Measurements from ENCODE around the gene OR52E6. TPM values are rescaled to one million over a fixed set of nuclear protein-coding genes. Genes with fewer than 3 reads are reported as not detected.

Gene OR52E6
- total and polyA plus RNA-seq, 2 experiments from 2014 or later, result not detected

GRCh38 chr11:5847711-5848110 is 6.0 kb upstream of the OR52E6 start:
- H3K4me1 ChIP-seq (ENCODE audit: insufficient read depth), result no peaks in the 10 kb centered on the region
- DNase-seq (ENCODE audit: low spot score), result no peak

More at GRCh38 chr11:5847711-5848110, 6.0 kb upstream of the OR52E6 start:
- Mint-ChIP-seq H3K27ac (no peak overlapping the region), H3K36me3 (ENCODE audit: low read depth) (no peaks in the 10 kb centered on the region), H3K27me3 (ENCODE audit: insufficient read depth, low read depth, poor library complexity) (no peaks in the 10 kb centered on the region), H3K9me3 (peaks cover 3% of the 10 kb centered on the region; the same call in 1 of the 3 replicates), H3K4me1 (no peaks in the 10 kb centered on the region), H3K4me3 (no peak overlapping the region)
- no peaks in the 10 kb centered on the region for H3K27me3 ChIP-seq (ENCODE audit: insufficient read depth)
- no peak overlapping the region for H3K27ac ChIP-seq (ENCODE audit: low read depth)
- H3K9me2 ChIP-seq (ENCODE audit: insufficient read depth), result 0 out of 2 replicates have a peak, but pooled peaks cover 2% of the 10 kb centered on the region
- H3K36me3 ChIP-seq (ENCODE audit: insufficient read depth), result no peaks in the 10 kb centered on the region
- H3F3A ChIP-seq (replicated peaks; ENCODE audit: low read depth), result no peaks in the 10 kb centered on the region
- no peaks in the 10 kb centered on the region for H4K20me1 ChIP-seq (replicated peaks; ENCODE audit: insufficient read depth)
- H3K79me2 ChIP-seq (replicated peaks; ENCODE audit: insufficient read depth), result no peaks in the 10 kb centered on the region
- ATAC-seq, result no peak
- H3K4me3 ChIP-seq, result no peak overlapping the region
- no peak overlapping the region for H3K4me2 ChIP-seq
- TF ChIP-seq CREB1 (CRISPR knock-in tag; IDR thresholded peaks at IDR 0.05; ENCODE audit: low read depth), result no peak
- no peak for TF ChIP-seq EZH2 (IDR thresholded peaks at IDR 0.05; ENCODE audit: low read depth, unreplicated experiment)
- no peak for TF ChIP-seq NANOG (IDR thresholded peaks at IDR 0.05; ENCODE audit: borderline replicate concordance)
- no peak for TF ChIP-seq REST (IDR thresholded peaks at IDR 0.05; ENCODE audit: unreplicated experiment)
- TF ChIP-seq JUNB (IDR thresholded peaks at IDR 0.05; ENCODE audit: unreplicated experiment), result no peak
- TF ChIP-seq, protein P1, sequence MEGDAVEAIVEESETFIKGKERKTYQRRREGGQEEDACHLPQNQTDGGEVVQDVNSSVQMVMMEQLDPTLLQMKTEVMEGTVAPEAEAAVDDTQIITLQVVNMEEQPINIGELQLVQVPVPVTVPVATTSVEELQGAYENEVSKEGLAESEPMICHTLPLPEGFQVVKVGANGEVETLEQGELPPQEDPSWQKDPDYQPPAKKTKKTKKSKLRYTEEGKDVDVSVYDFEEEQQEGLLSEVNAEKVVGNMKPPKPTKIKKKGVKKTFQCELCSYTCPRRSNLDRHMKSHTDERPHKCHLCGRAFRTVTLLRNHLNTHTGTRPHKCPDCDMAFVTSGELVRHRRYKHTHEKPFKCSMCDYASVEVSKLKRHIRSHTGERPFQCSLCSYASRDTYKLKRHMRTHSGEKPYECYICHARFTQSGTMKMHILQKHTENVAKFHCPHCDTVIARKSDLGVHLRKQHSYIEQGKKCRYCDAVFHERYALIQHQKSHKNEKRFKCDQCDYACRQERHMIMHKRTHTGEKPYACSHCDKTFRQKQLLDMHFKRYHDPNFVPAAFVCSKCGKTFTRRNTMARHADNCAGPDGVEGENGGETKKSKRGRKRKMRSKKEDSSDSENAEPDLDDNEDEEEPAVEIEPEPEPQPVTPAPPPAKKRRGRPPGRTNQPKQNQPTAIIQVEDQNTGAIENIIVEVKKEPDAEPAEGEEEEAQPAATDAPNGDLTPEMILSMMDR (conservative IDR thresholded peaks at IDR 0.05; ENCODE audit: low read depth in 2 of 2), result no peak
- no peak for TF ChIP-seq ZNF331 (CRISPR knock-in tag; IDR thresholded peaks at IDR 0.05; ENCODE audit: low read depth)
- TF ChIP-seq, protein P2, sequence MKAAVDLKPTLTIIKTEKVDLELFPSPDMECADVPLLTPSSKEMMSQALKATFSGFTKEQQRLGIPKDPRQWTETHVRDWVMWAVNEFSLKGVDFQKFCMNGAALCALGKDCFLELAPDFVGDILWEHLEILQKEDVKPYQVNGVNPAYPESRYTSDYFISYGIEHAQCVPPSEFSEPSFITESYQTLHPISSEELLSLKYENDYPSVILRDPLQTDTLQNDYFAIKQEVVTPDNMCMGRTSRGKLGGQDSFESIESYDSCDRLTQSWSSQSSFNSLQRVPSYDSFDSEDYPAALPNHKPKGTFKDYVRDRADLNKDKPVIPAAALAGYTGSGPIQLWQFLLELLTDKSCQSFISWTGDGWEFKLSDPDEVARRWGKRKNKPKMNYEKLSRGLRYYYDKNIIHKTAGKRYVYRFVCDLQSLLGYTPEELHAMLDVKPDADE (IDR thresholded peaks at IDR 0.05), result no peak
- no peak for TF ChIP-seq EZH2phosphoT487 (IDR thresholded peaks at IDR 0.05; ENCODE audit: unreplicated experiment)
- no peak for TF ChIP-seq STAT1 (IDR thresholded peaks at IDR 0.05; ENCODE audit: unreplicated experiment)
- TF ChIP-seq, protein P3, sequence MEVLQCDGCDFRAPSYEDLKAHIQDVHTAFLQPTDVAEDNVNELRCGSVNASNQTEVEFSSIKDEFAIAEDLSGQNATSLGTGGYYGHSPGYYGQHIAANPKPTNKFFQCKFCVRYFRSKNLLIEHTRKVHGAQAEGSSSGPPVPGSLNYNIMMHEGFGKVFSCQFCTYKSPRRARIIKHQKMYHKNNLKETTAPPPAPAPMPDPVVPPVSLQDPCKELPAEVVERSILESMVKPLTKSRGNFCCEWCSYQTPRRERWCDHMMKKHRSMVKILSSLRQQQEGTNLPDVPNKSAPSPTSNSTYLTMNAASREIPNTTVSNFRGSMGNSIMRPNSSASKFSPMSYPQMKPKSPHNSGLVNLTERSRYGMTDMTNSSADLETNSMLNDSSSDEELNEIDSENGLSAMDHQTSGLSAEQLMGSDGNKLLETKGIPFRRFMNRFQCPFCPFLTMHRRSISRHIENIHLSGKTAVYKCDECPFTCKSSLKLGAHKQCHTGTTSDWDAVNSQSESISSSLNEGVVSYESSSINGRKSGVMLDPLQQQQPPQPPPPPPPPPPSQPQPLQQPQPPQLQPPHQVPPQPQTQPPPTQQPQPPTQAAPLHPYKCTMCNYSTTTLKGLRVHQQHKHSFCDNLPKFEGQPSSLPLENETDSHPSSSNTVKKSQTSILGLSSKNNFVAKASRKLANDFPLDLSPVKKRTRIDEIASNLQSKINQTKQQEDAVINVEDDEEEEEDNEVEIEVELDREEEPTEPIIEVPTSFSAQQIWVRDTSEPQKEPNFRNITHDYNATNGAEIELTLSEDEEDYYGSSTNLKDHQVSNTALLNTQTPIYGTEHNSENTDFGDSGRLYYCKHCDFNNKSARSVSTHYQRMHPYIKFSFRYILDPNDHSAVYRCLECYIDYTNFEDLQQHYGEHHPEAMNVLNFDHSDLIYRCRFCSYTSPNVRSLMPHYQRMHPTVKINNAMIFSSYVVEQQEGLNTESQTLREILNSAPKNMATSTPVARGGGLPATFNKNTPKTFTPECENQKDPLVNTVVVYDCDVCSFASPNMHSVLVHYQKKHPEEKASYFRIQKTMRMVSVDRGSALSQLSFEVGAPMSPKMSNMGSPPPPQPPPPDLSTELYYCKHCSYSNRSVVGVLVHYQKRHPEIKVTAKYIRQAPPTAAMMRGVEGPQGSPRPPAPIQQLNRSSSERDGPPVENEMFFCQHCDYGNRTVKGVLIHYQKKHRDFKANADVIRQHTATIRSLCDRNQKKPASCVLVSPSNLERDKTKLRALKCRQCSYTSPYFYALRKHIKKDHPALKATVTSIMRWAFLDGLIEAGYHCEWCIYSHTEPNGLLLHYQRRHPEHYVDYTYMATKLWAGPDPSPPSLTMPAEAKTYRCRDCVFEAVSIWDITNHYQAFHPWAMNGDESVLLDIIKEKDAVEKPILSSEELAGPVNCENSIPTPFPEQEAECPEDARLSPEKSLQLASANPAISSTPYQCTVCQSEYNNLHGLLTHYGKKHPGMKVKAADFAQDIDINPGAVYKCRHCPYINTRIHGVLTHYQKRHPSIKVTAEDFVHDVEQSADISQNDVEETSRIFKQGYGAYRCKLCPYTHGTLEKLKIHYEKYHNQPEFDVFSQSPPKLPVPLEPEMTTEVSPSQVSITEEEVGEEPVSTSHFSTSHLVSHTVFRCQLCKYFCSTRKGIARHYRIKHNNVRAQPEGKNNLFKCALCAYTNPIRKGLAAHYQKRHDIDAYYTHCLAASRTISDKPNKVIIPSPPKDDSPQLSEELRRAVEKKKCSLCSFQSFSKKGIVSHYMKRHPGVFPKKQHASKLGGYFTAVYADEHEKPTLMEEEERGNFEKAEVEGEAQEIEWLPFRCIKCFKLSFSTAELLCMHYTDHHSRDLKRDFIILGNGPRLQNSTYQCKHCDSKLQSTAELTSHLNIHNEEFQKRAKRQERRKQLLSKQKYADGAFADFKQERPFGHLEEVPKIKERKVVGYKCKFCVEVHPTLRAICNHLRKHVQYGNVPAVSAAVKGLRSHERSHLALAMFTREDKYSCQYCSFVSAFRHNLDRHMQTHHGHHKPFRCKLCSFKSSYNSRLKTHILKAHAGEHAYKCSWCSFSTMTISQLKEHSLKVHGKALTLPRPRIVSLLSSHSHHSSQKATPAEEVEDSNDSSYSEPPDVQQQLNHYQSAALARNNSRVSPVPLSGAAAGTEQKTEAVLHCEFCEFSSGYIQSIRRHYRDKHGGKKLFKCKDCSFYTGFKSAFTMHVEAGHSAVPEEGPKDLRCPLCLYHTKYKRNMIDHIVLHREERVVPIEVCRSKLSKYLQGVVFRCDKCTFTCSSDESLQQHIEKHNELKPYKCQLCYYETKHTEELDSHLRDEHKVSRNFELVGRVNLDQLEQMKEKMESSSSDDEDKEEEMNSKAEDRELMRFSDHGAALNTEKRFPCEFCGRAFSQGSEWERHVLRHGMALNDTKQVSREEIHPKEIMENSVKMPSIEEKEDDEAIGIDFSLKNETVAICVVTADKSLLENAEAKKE (CRISPR knock-in tag; IDR thresholded peaks at IDR 0.05), result no peak
- no peak for TF ChIP-seq POLR2AphosphoS5 (IDR thresholded peaks at IDR 0.05; ENCODE audit: low read depth)
- no peak for TF ChIP-seq ZNF114 (CRISPR knock-in tag; IDR thresholded peaks at IDR 0.05)
- no peak overlapping the region for H2AFZ ChIP-seq

Measured in GM23338 (cell line).